Measurements from ENCODE around the gene EDRF1. TPM values are rescaled to one million over a fixed set of nuclear protein-coding genes. Genes with fewer than 3 reads are reported as not detected.

EDRF1 gene
- total and polyA plus RNA-seq, 2 experiments from 2014 or later = 25.0 to 48.8 TPM

DNA sequence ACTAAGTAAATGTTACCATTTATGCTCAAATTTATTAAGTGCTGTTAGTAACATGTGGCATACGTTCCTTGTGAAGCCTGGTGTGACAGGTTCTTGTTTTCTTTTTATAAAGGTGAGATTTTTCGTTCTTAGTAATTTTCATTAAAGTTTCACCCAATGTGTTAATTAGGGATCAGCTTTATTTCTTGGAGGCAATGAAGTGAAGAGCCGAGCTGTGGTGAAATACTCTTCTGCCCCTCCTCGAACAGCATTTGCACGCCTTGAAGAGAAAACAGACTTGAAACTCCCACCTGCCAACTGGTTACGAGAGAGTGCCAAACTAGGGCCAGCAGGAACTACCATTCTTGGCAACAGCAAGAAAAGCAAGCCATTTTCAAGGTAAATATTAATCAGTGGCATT, 1.5 kb downstream of the EDRF1 start (continued):
- TF ChIP-seq, protein P1, sequence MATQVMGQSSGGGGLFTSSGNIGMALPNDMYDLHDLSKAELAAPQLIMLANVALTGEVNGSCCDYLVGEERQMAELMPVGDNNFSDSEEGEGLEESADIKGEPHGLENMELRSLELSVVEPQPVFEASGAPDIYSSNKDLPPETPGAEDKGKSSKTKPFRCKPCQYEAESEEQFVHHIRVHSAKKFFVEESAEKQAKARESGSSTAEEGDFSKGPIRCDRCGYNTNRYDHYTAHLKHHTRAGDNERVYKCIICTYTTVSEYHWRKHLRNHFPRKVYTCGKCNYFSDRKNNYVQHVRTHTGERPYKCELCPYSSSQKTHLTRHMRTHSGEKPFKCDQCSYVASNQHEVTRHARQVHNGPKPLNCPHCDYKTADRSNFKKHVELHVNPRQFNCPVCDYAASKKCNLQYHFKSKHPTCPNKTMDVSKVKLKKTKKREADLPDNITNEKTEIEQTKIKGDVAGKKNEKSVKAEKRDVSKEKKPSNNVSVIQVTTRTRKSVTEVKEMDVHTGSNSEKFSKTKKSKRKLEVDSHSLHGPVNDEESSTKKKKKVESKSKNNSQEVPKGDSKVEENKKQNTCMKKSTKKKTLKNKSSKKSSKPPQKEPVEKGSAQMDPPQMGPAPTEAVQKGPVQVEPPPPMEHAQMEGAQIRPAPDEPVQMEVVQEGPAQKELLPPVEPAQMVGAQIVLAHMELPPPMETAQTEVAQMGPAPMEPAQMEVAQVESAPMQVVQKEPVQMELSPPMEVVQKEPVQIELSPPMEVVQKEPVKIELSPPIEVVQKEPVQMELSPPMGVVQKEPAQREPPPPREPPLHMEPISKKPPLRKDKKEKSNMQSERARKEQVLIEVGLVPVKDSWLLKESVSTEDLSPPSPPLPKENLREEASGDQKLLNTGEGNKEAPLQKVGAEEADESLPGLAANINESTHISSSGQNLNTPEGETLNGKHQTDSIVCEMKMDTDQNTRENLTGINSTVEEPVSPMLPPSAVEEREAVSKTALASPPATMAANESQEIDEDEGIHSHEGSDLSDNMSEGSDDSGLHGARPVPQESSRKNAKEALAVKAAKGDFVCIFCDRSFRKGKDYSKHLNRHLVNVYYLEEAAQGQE (IDR thresholded peaks at IDR 0.05; ENCODE audit: unreplicated experiment) = no peak
- TF ChIP-seq JUNB (IDR thresholded peaks at IDR 0.05; ENCODE audit: unreplicated experiment) (no peak), POLR2AphosphoS5 (IDR thresholded peaks at IDR 0.05; ENCODE audit: low read depth) (no peak), ZNF114 (CRISPR knock-in tag; IDR thresholded peaks at IDR 0.05) (no peak), EZH2 (IDR thresholded peaks at IDR 0.05; ENCODE audit: low read depth, unreplicated experiment) (no peak), CREB1 (CRISPR knock-in tag; IDR thresholded peaks at IDR 0.05; ENCODE audit: low read depth) (no peak), ZNF331 (CRISPR knock-in tag; IDR thresholded peaks at IDR 0.05; ENCODE audit: low read depth) (no peak)
- TF ChIP-seq, protein P2, sequence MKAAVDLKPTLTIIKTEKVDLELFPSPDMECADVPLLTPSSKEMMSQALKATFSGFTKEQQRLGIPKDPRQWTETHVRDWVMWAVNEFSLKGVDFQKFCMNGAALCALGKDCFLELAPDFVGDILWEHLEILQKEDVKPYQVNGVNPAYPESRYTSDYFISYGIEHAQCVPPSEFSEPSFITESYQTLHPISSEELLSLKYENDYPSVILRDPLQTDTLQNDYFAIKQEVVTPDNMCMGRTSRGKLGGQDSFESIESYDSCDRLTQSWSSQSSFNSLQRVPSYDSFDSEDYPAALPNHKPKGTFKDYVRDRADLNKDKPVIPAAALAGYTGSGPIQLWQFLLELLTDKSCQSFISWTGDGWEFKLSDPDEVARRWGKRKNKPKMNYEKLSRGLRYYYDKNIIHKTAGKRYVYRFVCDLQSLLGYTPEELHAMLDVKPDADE (IDR thresholded peaks at IDR 0.05) = no peak
- TF ChIP-seq, protein P3, sequence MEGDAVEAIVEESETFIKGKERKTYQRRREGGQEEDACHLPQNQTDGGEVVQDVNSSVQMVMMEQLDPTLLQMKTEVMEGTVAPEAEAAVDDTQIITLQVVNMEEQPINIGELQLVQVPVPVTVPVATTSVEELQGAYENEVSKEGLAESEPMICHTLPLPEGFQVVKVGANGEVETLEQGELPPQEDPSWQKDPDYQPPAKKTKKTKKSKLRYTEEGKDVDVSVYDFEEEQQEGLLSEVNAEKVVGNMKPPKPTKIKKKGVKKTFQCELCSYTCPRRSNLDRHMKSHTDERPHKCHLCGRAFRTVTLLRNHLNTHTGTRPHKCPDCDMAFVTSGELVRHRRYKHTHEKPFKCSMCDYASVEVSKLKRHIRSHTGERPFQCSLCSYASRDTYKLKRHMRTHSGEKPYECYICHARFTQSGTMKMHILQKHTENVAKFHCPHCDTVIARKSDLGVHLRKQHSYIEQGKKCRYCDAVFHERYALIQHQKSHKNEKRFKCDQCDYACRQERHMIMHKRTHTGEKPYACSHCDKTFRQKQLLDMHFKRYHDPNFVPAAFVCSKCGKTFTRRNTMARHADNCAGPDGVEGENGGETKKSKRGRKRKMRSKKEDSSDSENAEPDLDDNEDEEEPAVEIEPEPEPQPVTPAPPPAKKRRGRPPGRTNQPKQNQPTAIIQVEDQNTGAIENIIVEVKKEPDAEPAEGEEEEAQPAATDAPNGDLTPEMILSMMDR (conservative IDR thresholded peaks at IDR 0.05; ENCODE audit: low read depth in 2 of 2) = no peak

DNA sequence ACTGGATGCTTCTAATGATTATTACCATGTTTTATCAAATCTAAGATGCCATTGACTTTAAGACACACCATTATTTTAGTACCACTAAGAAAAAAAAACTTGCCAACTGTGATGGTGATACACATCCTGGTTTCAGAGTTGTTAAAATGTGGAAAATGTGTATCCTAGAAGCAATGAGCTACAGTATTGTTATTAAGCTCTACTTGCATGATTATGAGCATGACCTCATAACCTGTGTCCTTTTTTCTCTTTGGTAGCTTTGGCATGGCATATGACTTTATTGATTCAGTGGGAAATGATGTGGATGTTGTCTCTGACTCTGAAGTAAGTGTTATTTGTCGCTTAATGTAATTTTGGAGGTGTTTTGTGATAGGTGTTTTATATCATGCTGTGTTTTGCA, 3.3 kb downstream of the EDRF1 start:
- H3K36me3 ChIP-seq (ENCODE audit: insufficient read depth) = peaks cover 52% of the 10 kb centered on the region
- H3K4me3 Mint-ChIP-seq = no peak overlapping the region
- H3K4me1 ChIP-seq (ENCODE audit: insufficient read depth) = peaks cover 6% of the 10 kb centered on the region; the same call in 1 of the 2 replicates

More for the DNA sequence above, 3.3 kb downstream of the EDRF1 start:
- peaks cover 11% of the 10 kb centered on the region for H3K9me3 Mint-ChIP-seq
- peaks cover 5% of the 10 kb centered on the region for H3K27me3 Mint-ChIP-seq (ENCODE audit: insufficient read depth, low read depth, poor library complexity)
- H3K27ac ChIP-seq (ENCODE audit: low read depth) = no peak overlapping the region
- no peaks in the 10 kb centered on the region for H3F3A ChIP-seq (replicated peaks; ENCODE audit: low read depth)
- ATAC-seq = no peak
- H3K36me3 Mint-ChIP-seq (ENCODE audit: low read depth) = peaks cover 64% of the 10 kb centered on the region
- no peak overlapping the region for H3K4me3 ChIP-seq
- no peaks in the 10 kb centered on the region for H3K27me3 ChIP-seq (ENCODE audit: insufficient read depth)
- TF ChIP-seq ZNF331 (CRISPR knock-in tag; IDR thresholded peaks at IDR 0.05; ENCODE audit: low read depth) (no peak), NANOG (IDR thresholded peaks at IDR 0.05; ENCODE audit: borderline replicate concordance) (no peak), JUNB (IDR thresholded peaks at IDR 0.05; ENCODE audit: unreplicated experiment) (no peak), EZH2phosphoT487 (IDR thresholded peaks at IDR 0.05; ENCODE audit: unreplicated experiment) (no peak)
- no peak overlapping the region for H2AFZ ChIP-seq
- H4K20me1 ChIP-seq (replicated peaks; ENCODE audit: insufficient read depth) = 0 out of 2 replicates have a peak, but pooled peaks cover 10% of the 10 kb centered on the region
- DNase-seq (ENCODE audit: low spot score) = no peak
- peaks cover 7% of the 10 kb centered on the region; the same call in 2 of the 3 replicates for H3K4me1 Mint-ChIP-seq
- H3K9me2 ChIP-seq (ENCODE audit: insufficient read depth) = no peaks in the 10 kb centered on the region
- H3K4me2 ChIP-seq = no peak overlapping the region
- H3K79me2 ChIP-seq (replicated peaks; ENCODE audit: insufficient read depth) = peaks cover 32% of the 10 kb centered on the region
- H3K27ac Mint-ChIP-seq = no peak overlapping the region

Data from GM23338 (cell line).